HG03175 (cell line): ENCODE results near the gene KHSRP.
"Not testable (repeated sequence)": the region's sequence is repeated elsewhere in the genome, so short reads cannot be mapped to it uniquely, and the experiment has no call there.

ENCODE experiments used
- ATAC-seq: cut with Tn5 transposase; IDR thresholded peaks from one replicate; pipeline ENCODE4 v1.9.1; 2021; ENCODE audit warnings: mild to moderate bottlenecking, moderate library complexity; ENCODE audit not compliant: unreplicated experiment

Gene KHSRP

GRCh38 chr19:6421075-6422014 is 3.3 kb downstream of the KHSRP start:
- no peak for ATAC-seq

- no peak for ATAC-seq
Observed at GRCh38 chr19:6418562-6418932, 6.1 kb downstream of the KHSRP start.

GRCh38 chr19:6417713-6418561 is 6.7 kb downstream of the KHSRP start:
- ATAC-seq: no peak

- no peak for ATAC-seq
Observed at GRCh38 chr19:6416658-6417405, 7.8 kb downstream of the KHSRP start.

- ATAC-seq: no peak
Observed at GRCh38 chr19:6415591-6416190, 8.9 kb downstream of the KHSRP start.

GRCh38 chr19:6414793-6415590 is 9.6 kb downstream of the KHSRP start:
- no peak for ATAC-seq

GRCh38 chr19:6413721-6414643 is 10.6 kb downstream of the KHSRP start:
- ATAC-seq: no peak

- ATAC-seq: no peak
Observed at GRCh38 chr19:6413291-6413690, 11.3 kb downstream of the KHSRP start.

- ATAC-seq: no peak
Observed at GRCh38 chr19:6412447-6413091, 12.0 kb downstream of the KHSRP start.

- no peak for ATAC-seq
Observed at GRCh38 chr19:6412061-6412446, 12.6 kb downstream of the KHSRP start.

GRCh38 chr19:6409346-6409745 is 15.3 kb downstream of the KHSRP start:
- no peak for ATAC-seq

GRCh38 chr19:6406401-6406800 is 18.2 kb downstream of the KHSRP start:
- no peak for ATAC-seq

- ATAC-seq: no peak
Observed at GRCh38 chr19:6402837-6403608, 21.6 kb downstream of the KHSRP start.

GRCh38 chr19:6402058-6402457 is 22.6 kb downstream of the KHSRP start:
- ATAC-seq: no peak

- ATAC-seq: not testable (repeated sequence)
Observed at GRCh38 chr19:6400062-6400944, 24.3 kb downstream of the KHSRP start.

- no peak for ATAC-seq
Observed at GRCh38 chr19:6396305-6396704, 28.3 kb downstream of the KHSRP start.

- no peak for ATAC-seq
Observed at GRCh38 chr19:6394831-6395230, 29.8 kb downstream of the KHSRP start.
